G401 (cell line): Measurements from ENCODE around the gene BABAM2. TPM values are rescaled to one million over a fixed set of nuclear protein-coding genes. Genes with fewer than 3 reads are reported as not detected.

ENCODE experiments used
- DNase-seq: peaks from one replicate; pipeline ENCODE4 v3.0.0-alpha.2; 2015; ENCODE audit warnings: low spot score
- in situ Hi-C: cut with HindIII; loops from 2 replicates; pipeline ENCODE4 v1.10.0; 2016; ENCODE audit warnings: low sequenced_read_pairs, mixed read lengths
- total RNA-seq: library from RNA; depleted of rRNA; stranded (reverse); fragments of >200 nt; shearing (Covaris generic); gene quantifications from 2 replicates; pipeline ENCODE4 v1.2.3, GENCODE V29; 2014

BABAM2 gene
- total RNA-seq, 1 experiment from 2014 or later = 42.3 TPM

DNA sequence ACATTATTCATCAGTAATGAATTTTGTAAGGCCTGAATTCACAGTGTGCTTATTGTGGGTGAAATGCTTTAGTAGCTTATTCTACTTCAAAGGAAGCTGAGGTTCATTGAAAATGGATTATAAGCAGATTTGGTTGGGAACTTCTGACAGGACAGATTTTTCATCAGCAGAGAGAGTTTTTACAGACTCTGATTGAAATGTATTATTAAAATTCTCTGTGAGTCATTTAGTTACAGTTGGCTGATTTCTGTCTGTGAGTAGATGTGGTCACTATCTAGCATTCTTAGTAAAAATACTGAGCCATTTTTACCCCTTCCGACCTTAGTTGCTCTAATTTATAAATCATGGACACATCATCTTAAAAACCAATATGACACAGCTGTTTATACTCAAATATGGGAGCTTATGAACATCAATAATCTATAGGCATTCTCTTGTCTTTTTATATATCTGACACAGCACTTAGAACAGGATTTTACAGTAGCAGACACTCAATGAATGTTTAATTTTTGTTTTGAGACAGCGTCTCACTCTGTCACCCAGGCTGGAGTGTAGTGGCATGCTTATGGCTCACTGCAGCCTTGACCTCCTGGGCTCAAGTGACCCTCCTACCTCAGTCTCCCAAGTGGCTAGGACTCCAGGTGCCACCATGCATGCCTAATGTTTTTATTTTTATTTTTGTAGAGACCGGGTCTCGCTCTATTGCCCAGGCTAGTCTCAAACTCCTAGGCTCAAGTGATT lies 239.6 kb downstream of the BABAM2 start:
- in situ Hi-C loops = no loop called here

DNA sequence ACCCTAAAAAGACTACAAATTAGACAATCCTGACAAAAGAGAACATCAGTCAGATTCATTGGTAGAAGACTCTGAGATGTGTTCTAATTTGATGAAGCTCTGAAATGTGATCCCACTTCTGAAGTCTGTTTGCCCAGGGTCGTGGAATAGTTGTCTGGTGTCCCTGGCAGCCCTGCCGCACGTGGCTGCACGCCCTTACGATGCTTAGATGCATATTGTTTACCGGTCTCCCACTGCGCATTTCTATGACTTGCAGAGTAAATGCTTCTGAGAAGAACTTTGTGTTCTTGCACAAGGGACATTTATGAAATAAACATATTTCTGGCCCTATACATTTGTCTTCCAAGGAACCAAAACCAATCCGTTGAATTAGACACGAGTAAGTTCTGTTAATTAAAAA lies 243.2 kb downstream of the BABAM2 start:
- in situ Hi-C loops = no loop called here

More for the DNA sequence above, 239.6 kb downstream of the BABAM2 start:
- DNase-seq = no peak

DNA sequence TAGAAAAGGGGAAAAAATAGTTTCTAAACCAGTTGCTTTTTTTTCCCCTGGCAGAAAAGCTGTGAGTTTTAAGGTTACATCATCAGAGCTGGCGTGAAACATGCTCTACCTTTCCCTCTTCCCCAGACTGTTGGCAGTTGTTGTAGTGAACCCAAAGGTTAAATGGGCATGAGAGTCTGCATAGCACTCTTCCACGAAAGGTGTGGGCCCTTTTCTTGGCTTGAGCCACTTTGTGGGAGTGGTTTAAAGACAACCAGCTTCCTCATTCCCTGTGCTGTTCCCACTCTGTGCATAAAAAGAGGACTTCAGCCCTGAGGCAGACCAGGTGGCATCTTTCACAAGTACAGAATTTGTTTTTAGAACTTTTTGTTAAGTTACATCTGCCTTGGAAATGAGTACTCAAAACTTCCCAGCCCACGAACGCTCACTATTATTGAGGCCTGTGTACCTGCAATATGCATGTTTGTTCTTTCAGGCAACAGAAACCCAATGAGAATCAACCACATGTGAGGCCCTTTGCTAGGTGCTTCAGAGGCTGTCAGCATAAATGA lies 243.8 kb downstream of the BABAM2 start:
- in situ Hi-C loops = no loop called here

More for the DNA sequence above, 243.2 kb downstream of the BABAM2 start:
- DNase-seq = no peak

DNA sequence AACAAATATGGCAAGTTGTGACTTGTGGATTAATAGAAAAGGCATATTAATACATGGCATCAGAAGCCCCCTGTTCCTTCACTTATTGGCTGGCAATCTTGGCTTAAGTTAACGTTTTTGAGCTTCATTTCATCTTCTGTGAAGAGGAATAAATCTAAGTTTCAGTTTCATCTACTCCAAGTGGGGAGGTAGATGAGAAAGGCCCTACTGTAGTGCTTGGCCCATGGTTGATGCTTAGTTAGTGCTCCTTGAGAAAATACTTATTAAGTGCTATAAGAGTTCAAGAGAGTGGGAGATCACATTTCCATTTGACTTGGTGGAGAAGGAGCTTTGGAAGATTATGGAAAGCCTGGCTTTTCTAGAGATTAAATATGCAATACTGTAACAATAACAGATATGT lies 244.3 kb downstream of the BABAM2 start:
- in situ Hi-C loops = no loop called here
- DNase-seq = no peak

More for the DNA sequence above, 243.8 kb downstream of the BABAM2 start:
- no peak for DNase-seq

DNA sequence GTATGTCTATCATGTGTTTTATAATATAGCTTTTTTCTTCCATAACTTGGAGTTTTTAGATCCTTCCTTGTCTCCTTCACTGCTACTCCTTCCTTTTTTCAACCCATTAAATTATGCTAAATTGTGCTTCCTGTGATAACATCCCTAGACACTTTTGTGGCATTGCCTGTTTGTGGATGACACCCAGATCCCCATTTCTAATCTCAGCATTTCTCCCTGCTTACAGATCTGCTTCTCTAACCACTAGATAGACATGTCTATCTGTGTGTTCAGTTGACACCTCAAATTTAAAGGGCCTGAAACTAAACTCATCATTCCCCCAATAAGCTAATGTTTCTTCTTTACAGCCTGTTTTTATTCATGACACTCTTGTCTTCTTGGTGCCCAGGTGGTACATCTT lies 244.8 kb downstream of the BABAM2 start:
- DNase-seq = no peak
- in situ Hi-C loops = no loop called here

DNA sequence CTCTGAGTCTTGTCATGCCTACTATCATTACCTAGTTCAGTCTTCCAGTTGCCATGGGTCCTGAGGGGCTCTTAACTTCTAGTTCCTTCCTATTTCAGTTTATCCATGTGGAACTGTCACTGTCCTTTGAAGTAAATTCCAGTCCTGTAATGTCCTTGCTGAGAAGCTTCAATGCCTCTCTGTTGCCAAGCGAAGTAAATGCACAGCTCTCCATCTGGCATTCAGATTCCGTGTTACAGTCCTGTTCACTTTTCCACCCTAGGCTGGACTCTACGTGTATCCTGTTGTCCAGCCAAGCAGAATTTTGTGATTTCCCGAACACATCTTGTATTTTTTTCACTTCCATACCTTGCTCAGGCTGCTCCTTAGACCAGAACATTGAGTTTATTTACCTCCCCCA lies 245.3 kb downstream of the BABAM2 start:
- no peak for DNase-seq
- in situ Hi-C loops = no loop called here

DNA sequence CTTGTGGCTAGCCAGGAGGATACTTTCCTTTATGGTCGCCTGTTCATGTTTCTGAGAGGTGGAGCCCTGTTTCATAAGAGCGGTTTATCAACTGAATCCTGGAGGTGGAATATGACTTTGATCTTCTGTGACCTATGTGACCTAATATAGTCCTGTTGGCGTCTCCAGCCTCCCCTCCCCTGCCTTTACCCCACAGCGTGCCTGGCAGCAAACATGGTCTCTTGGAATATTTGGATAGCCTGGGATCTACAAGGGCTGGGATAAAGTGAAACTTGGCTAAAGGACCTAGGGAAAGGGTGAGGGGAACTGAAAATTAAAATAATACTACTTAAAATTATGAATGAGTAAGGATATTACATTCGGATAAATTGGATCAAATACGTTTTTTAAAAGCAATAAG lies 246.0 kb downstream of the BABAM2 start:
- DNase-seq = no peak

DNA sequence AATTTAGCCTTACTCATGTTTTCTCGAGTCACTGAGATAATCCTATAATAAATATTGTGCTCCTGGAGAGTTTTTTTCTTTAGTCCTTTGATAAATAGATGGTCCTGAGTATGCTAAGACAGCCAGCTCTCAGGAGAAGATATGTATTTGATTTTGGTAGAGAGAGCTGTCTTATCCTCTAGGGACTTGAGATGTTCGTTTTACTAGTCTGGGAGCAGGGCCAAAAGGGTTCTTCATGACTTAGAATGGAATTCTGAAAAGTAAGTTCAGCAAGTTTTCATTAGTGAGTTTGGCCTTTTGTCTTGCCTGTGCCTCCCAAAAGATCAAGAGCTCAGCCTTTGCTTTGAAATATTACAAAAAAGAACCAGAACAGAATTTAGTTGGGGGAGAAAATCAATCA lies 246.7 kb downstream of the BABAM2 start:
- in situ Hi-C loops = no loop called here
- peak; percentile 6 for DNase-seq

More for the DNA sequence above, 246.0 kb downstream of the BABAM2 start:
- in situ Hi-C loops = no loop called here

DNA sequence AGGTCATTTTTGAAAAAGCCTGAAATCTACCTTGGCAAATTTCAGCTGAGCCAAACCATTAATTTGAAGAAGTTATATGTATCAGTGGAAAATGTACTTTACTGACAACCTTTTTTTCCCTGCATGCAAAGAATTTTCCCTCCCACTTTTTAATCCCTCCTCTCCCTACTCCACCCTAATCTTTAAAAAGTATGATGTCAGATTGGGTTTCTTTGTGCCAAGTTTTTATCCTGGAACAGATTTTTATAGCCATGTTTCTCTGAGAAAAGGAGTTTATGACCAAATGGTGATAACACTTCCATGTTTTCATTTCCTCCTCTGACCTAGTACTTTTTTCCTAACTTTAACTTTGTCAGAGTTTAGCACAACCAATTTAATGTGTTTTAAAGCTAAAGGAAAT lies 251.9 kb downstream of the BABAM2 start:
- in situ Hi-C loops = no loop called here
- DNase-seq = no peak

DNA sequence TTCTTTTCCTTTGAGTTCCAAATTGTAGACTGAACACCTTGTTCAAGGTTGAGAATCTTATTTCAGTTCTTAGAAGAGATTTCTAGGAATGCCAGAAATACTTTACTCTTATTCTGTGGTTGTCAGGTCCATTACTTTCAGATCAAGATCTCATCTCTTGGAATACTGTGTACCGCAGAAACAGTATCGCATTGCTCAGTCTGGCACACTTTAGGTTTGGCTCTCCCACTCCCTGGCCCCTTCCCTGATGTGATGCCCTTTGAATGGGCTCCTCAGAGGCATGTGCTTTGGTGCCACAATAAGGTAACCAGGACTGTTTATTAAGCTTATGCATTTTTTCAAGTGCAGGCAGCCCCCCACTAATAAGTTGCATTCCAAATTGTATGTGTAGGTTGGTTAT lies 257.5 kb downstream of the BABAM2 start:
- in situ Hi-C loops = no loop called here

DNA sequence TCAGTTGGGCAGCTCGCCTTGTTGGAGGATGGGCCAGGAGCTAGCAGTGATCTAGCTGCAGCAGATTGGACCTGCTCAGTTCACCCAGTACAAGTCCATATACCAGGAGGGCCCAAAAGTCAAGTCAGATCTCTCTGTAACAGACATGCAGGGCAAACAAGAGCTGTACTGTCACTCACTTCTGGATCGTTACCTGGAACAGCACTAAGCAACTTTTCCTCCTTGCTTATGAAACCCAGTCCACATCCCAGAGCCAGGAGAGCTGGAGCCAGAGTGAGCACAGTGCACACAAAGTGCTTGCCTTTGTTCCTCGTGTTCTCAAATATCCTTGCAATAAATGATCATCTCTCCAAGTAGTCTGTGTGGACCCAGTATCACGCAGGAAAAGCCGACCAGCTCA lies 258.0 kb downstream of the BABAM2 start:
- no peak for DNase-seq
- in situ Hi-C loops = no loop called here

More for the DNA sequence above, 257.5 kb downstream of the BABAM2 start:
- no peak for DNase-seq

DNA sequence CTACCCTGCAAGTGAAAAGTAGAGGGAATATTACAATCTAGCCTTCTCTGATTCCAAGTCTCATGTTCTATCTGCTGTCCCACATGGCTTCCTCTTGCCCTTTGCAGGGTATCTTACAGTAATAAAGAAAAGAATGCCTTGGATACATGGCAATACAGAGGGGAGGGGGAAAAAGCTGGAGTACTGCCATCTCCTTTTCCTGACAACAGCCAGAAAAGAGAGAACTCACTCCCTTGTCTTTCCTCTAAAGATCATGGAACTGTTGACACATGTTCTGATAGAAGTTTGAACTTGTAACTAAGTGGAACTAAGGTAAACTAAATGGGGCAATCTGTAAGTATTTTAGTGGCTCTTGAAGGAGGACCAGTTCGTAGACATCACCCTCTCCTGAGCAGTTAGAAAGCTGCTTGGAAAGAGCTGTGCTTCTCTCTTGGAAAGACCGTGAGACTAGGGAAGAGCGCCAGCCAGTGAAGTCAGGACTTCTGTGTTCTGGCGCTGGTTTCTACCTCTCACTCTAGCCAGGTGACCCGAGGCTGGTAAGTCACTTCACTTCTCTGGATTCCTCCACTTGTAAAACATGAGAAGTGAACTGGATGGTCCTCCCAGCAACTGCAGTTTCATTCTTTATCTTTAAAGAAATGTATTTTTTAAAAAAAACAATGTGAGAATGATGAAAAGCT lies 259.8 kb downstream of the BABAM2 start:
- no peak for DNase-seq
- in situ Hi-C loops = no loop called here

DNA sequence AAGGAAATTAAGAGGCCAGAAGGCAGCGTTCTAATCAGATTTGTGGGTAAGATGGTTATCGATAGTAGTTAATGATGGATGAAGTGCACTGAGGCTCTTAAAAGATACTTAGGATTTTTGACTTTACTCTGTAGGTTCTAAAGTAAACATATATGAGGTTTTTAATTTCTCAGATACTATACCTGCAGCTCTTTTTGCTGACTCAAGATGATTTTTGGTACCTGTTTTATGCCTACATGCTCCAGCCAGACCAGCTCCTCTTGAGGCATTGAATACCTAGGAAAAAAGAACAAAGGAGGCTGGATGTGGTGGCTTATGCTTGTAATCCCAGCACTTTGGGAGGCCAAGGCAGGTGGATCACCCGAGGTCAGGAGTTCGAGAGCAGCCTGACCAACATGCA lies 260.5 kb downstream of the BABAM2 start:
- in situ Hi-C loops = no loop called here
- no peak for DNase-seq

DNA sequence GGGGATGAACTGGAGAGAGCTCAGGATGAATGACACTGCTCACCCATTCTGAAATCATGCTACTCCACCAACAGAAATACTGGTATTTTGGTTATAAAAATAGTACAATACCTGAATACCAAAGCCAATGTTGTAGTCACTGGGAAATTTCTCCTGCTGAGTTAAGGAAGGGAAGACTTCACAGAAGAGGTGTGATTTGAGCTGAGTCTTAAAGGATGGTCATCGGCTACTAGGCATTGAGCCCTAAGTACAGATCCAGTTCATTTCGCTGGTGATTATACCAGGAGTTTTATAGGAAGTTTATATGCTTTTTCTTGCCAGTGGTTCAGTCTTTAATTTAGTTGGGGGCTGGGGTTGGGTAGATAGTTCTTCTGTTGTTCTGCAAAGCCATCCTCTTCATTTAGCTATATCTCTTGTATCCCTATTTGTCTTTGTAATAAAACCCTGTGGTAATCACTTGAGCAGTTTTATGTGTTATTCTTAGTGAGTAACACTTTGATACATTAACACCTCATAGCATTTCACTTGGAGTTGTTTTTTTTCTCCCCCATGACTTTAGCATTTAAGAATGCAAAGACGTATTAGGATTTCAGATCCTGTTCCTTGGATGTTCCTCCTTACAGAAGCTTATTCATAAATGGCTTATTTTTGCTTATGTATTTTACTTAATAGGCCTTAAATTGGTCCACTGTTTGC lies 262.2 kb downstream of the BABAM2 start:
- in situ Hi-C loops = no loop called here
- no peak for DNase-seq

DNA sequence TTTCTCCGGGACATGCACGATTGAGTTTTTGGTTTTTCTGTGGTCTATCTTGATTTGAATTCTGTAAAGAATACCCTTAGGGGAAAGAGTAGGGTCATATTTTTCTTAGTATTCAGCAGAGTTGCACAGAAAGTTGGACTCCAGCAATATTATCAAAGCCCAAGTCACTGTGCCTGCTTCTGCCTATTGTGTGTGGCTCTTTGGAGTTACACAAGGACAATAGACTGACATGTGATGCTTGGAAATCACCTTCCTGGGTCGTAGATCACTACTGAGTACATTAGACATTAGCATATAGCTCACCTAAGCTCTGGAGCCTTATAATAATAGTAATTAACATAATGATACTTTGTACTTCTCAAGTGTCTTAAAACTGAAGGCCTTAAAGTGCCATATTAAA lies 263.3 kb downstream of the BABAM2 start:
- in situ Hi-C loops = no loop called here
- no peak for DNase-seq

DNA sequence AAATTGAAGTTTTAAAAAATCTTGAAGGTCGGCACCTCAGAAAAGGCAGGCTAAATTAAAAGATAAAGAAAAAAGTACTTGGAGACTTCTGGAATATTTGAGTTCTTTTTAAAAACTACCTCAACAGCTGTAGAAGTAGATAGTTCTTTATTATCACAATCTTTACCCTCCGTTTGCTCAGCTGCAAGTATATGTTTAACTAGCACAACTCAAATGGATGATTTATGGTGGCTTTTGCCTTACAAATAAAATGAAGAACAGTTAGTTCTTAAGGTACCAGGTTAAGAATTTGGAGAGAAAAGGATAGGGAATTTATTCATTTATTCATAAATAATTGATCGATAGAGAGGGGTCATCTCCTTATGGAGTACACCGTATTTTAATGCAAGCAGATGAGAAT lies 264.6 kb downstream of the BABAM2 start:
- in situ Hi-C loops = no loop called here

DNA sequence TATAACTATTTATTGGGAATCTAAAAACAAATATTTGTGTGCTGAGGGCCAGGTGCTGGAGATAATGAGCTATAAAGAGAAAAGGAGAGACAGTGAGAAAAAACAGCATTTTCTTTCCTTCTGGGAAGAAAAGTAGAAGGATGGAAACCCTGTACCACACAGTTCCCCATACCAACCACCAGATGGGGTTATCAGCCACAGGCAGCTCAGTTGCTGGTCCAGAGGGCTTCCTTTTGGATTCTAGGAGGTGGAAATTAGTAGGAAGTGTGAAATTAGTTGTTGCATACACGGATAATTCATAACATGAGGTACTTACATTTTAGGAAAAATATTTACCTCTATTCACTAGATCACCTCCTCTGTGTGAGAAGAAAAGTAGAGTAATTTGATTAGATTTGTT lies 265.1 kb downstream of the BABAM2 start:
- DNase-seq = no peak
- in situ Hi-C loops = no loop called here

More for the DNA sequence above, 264.6 kb downstream of the BABAM2 start:
- no peak for DNase-seq

DNA sequence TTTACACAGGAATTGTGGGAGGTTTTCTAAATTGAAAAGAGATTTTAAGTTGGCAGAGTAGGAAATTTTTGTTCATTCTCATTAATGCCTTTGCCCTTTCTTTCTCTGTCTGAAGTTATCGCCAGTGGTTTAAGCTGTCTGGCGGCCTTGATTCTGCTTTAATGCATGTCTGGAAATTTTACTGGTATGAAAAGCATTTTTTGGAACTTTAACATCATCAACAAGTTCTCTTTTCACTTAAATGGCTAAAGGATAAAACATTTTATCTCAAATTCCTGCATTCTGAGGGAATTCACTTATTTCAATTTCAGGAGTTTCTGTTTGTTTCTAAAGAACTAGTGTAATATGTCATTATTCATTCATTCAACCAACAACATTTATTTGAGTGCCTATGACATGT lies 268.3 kb downstream of the BABAM2 start:
- in situ Hi-C loops = no loop called here
- DNase-seq = no peak

DNA sequence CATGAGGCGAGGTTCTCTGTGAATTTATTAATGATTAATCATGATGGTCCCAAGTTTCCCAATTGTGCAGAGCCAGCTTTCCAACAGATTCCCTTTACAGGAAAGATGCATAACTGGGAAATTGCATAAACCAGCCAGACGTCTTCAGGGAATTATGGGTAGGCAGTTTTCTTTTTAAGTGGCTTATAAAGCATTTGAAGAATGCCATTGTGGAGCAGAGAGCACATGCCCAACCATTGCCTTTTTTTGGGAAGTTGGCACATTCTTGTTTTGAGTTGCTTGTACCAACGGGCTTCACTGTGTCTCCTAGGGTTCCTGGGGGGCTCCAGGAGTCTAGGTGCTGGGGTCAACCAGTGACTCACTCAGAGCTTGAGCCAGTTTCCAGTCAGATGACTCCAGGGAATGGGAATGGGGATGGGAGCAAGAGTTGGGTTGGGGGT lies 270.5 kb downstream of the BABAM2 start:
- in situ Hi-C loops = no loop called here
- no peak for DNase-seq

DNA sequence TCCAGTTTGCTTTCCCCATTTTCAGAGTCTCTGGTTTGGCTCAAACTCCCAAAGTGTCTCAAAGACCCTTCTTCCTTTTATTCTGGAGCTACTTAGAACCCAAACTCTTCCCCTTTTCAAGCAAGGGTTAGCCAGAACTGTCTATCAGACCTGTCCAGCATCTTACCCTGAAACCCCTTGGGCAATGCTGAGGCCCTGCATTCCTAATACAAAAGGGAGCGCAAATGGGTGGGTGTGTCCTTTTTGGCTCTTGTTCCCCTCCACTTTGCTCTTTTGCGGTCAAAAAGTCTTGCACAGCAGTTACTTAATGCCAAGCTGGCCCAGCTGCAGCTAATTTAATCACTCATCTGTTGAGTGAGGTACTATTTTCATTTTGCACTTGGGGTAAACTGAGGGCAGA lies 270.9 kb downstream of the BABAM2 start:
- in situ Hi-C loops = no loop called here
- DNase-seq = no peak
